ENCODE results near the gene GTF2I.
"Not testable (repeated sequence)": the region's sequence is repeated elsewhere in the genome, so short reads cannot be mapped to it uniquely, and the experiment has no call there.

DNA sequence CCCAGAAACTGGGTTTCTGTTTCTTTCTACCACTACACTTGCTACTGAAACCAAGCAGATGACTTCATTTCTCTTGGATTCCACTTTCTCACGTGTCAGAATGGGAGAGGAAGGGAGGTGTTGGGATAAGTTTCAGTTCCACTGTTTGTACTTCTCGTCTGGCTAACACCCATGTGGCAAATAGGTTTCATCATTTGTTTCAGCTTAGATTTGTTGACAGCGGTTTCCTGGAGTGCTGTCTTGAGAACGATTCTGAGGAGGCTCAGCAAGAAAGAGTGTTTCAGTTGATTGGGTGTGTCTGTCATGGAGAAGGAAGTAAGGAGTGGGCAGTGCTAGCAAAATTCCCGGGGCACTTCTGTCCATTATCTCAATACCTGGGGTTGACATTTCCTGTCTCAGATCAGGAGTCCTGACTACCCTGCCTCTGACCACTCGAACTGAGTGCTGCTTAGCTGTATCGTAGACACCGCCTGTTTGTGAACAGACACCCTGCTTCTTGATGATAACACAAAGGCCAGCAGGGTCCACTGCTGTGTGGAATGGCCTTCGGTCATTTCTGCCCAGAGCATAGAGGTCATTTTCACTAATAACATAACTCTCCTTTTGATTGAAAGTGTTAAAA lies 86.5 kb downstream of the GTF2I start:
- TF ChIP-seq, protein P1, sequence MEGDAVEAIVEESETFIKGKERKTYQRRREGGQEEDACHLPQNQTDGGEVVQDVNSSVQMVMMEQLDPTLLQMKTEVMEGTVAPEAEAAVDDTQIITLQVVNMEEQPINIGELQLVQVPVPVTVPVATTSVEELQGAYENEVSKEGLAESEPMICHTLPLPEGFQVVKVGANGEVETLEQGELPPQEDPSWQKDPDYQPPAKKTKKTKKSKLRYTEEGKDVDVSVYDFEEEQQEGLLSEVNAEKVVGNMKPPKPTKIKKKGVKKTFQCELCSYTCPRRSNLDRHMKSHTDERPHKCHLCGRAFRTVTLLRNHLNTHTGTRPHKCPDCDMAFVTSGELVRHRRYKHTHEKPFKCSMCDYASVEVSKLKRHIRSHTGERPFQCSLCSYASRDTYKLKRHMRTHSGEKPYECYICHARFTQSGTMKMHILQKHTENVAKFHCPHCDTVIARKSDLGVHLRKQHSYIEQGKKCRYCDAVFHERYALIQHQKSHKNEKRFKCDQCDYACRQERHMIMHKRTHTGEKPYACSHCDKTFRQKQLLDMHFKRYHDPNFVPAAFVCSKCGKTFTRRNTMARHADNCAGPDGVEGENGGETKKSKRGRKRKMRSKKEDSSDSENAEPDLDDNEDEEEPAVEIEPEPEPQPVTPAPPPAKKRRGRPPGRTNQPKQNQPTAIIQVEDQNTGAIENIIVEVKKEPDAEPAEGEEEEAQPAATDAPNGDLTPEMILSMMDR (IDR thresholded peaks at IDR 0.05), result not testable (repeated sequence)
- not testable (repeated sequence) for TF ChIP-seq EZH2 (IDR thresholded peaks at IDR 0.05)
